IMR-90 (cell line): ENCODE data around the gene ADGRB3. TPM values are rescaled to one million over a fixed set of nuclear protein-coding genes. Genes with fewer than 3 reads are reported as not detected.

Experiments used
- ATAC-seq: fragments of 200-7000 bp; cut with Tn5 transposase; 2 replicates; pipeline ENCODE4 v1.9.1; 2020; ENCODE audit warnings: low read depth, mild to moderate bottlenecking, moderate library complexity
- BruUV-seq: library from RNA; stranded (reverse); fragments of 400-500 nt; replicated peaks from 2 replicates; lab custom pipeline; 2021; lab: Mats Ljungman, UMichigan
- CTCF ChIA-PET: fragments of 300-600 bp; formaldehyde crosslinking; extraction: SDS; loops from one replicate; lab custom pipeline; 2021; ENCODE audit warnings: antibody characterized with exemption; lab: Yijun Ruan, JAX
- POLR2A ChIA-PET: fragments of 300-600 bp; sonication (Branson Sonifier 250); formaldehyde crosslinking; loops from one replicate; lab custom pipeline; 2022; ENCODE audit warnings: antibody characterized with exemption; ENCODE audit not compliant: unreplicated experiment; lab: Charles Lee
- DNase-seq: peaks from one replicate; pipeline ENCODE4 v3.0.0; 2013
- H2AFZ ChIP-seq: replicated peaks from 2 replicates; pipeline ENCODE3; 2013; ENCODE audit warnings: low read length, mild to moderate bottlenecking; ENCODE audit not compliant: poor library complexity
- H2AK5ac ChIP-seq: 2 replicates; pipeline ENCODE4 v1.6.1; 2013; ENCODE audit warnings: low read depth, low read length, inconsistent platforms
- H2AK9ac ChIP-seq: replicated peaks from 2 replicates; pipeline ENCODE3; 2013; ENCODE audit warnings: mild to moderate bottlenecking, low read depth, low read length, moderate library complexity; ENCODE audit not compliant: poor library complexity
- H2BK120ac ChIP-seq: 2 replicates; pipeline ENCODE4 v1.6.1; 2013; ENCODE audit warnings: low read depth, low read length, inconsistent platforms
- H2BK15ac ChIP-seq: 3 replicates; pipeline ENCODE4 v1.6.1; 2013; ENCODE audit warnings: low read depth, low read length, inconsistent platforms
- H2BK20ac ChIP-seq: 2 replicates; pipeline ENCODE4 v1.6.1; 2013; ENCODE audit warnings: low read depth, mild to moderate bottlenecking, inconsistent platforms, low read length, moderate library complexity
- H2BK5ac ChIP-seq: 2 replicates; pipeline ENCODE4 v1.6.1; 2013; ENCODE audit warnings: mild to moderate bottlenecking, low read depth, low read length, inconsistent platforms; ENCODE audit not compliant: poor library complexity, severe bottlenecking
- H3K14ac ChIP-seq: replicated peaks from 2 replicates; pipeline ENCODE4 v1.6.1; 2013; ENCODE audit warnings: low read depth, low read length, inconsistent platforms
- H3K18ac ChIP-seq: 2 replicates; pipeline ENCODE4 v1.6.1; 2013; ENCODE audit warnings: low read depth, low read length, control low read depth
- H3K23ac ChIP-seq: 2 replicates; pipeline ENCODE4 v1.6.1; 2013; ENCODE audit warnings: low read depth, low read length, inconsistent platforms
- H3K27ac ChIP-seq: 2 replicates; pipeline ENCODE4 v1.5.1; 2013; ENCODE audit warnings: mild to moderate bottlenecking, control low read depth, low read length; ENCODE audit not compliant: insufficient read depth
- H3K27me3 ChIP-seq: 2 replicates; pipeline ENCODE4 v1.6.1; 2013; ENCODE audit warnings: low read length; ENCODE audit not compliant: control insufficient read depth, insufficient read depth
- H3K36me3 ChIP-seq: 2 replicates; pipeline ENCODE4 v1.6.1; 2013; ENCODE audit warnings: low read length, mixed read lengths; ENCODE audit not compliant: control insufficient read depth, insufficient read depth
- H3K4ac ChIP-seq: 2 replicates; pipeline ENCODE4 v1.6.1; 2013; ENCODE audit warnings: low read depth, low read length, inconsistent platforms
- H3K4me1 ChIP-seq: 2 replicates; pipeline ENCODE4 v1.6.1; 2013; ENCODE audit warnings: low read length, mixed read lengths; ENCODE audit not compliant: control insufficient read depth, insufficient read depth
- H3K4me2 ChIP-seq: 2 replicates; pipeline ENCODE4 v1.6.1; 2013; ENCODE audit warnings: low read depth, mild to moderate bottlenecking, control low read depth, low read length, moderate library complexity
- H3K4me3 ChIP-seq: 2 replicates; pipeline ENCODE4 v1.5.1; 2013; ENCODE audit warnings: low read depth, mild to moderate bottlenecking, control low read depth, low read length, moderate library complexity; ENCODE audit not compliant: insufficient read depth
- H3K56ac ChIP-seq: 2 replicates; pipeline ENCODE4 v1.6.1; 2013; ENCODE audit warnings: low read length, inconsistent platforms; ENCODE audit not compliant: insufficient read depth; ENCODE audit errors: extremely low read depth
- H3K79me1 ChIP-seq, 2 experiments: 2 replicates each; pipeline ENCODE4 v1.6.1; 2013; ENCODE audit warnings: low read length in 2 of 2, inconsistent platforms in 1 of 2, low read depth in 1 of 2
- H3K9ac ChIP-seq: 2 replicates; pipeline ENCODE4 v1.6.1; 2013; ENCODE audit warnings: low read depth, low read length, control low read depth
- H3K9me1 ChIP-seq: 2 replicates; pipeline ENCODE4 v1.6.1; 2013; ENCODE audit warnings: low read length, inconsistent platforms; ENCODE audit not compliant: insufficient read depth
- H3K9me3 ChIP-seq: 2 replicates; pipeline ENCODE4 v1.6.1; 2013; ENCODE audit warnings: low read length; ENCODE audit not compliant: control insufficient read depth, insufficient read depth
- H4K20me1 ChIP-seq: 2 replicates; pipeline ENCODE4 v1.6.1; 2013; ENCODE audit warnings: low read length, inconsistent platforms; ENCODE audit not compliant: insufficient read depth
- H4K5ac ChIP-seq: 2 replicates; pipeline ENCODE4 v1.6.1; 2013; ENCODE audit warnings: mild to moderate bottlenecking, low read depth, low read length, control low read depth
- H4K8ac ChIP-seq, 2 experiments: 2 replicates each; pipeline ENCODE4 v1.6.1; 2013; ENCODE audit warnings: low read depth in 2 of 2, low read length in 2 of 2, control low read depth in 1 of 2, inconsistent platforms in 1 of 2
- H4K91ac ChIP-seq: 2 replicates; pipeline ENCODE4 v1.6.1; 2013; ENCODE audit warnings: low read depth, low read length, inconsistent platforms; ENCODE audit not compliant: insufficient read depth
- MAZ ChIP-seq: IDR thresholded peaks from 2 replicates; pipeline ENCODE4 v1.6.1; 2012; ENCODE audit warnings: low read depth, mild to moderate bottlenecking, low read length, improper control_type of control experiment, moderate library complexity, borderline replicate concordance
- POLR2A ChIP-seq: IDR thresholded peaks from 2 replicates; pipeline ENCODE4 v1.6.1; 2012; ENCODE audit warnings: mild to moderate bottlenecking, low read depth, low read length
- RAD21 ChIP-seq: IDR thresholded peaks from 2 replicates; pipeline ENCODE4 v1.6.1; 2012; ENCODE audit warnings: low read length, improper control_type of control experiment
- RFX5 ChIP-seq: IDR thresholded peaks from 2 replicates; pipeline ENCODE4 v1.8.0; 2012; ENCODE audit warnings: low read depth, mild to moderate bottlenecking, low read length, moderate library complexity
- WGBS, 2 experiments: methylation state at CpG; one replicate each; pipeline versions ENCODE4 v1.1.5 to v1.1.7; 2013; ENCODE audit warnings: missing lambda C conversion rate in 2 of 2; ENCODE audit not compliant: insufficient read length in 1 of 2; ENCODE audit errors: extremely low coverage in 2 of 2; 5-methylcytosine and 5-hydroxymethylcytosine counted together
- dilution Hi-C: fragments of 300-500 bp; cut with HindIII; formaldehyde crosslinking; loops from one replicate; pipeline ENCODE4 v1.14.3; 2018; ENCODE audit warnings: low sequenced_read_pairs; ENCODE audit not compliant: unreplicated experiment
- in situ Hi-C: fragments of 300-500 bp; cut with MboI; formaldehyde crosslinking; loops from 3 replicates; pipeline ENCODE4 v1.14.3; 2019; ENCODE audit warnings: low sequenced_read_pairs, inconsistent platforms, mixed read lengths
- intact Hi-C: fragments of 100-400 bp; cut with micrococcal nuclease; formaldehyde crosslinking; loops from 2 replicates; pipeline ENCODE4 v1.10.0; 2022
- polyA plus RNA-seq, 3 experiments: library from polyadenylated mRNA; depleted of rRNA; stranded (reverse); fragments of >200 nt; gene quantifications; 2 replicates each; pipeline ENCODE4 v1.2.3, GENCODE V29; 2012; ENCODE audit warnings: low replicate concordance in 1 of 3
- total RNA-seq: library from RNA; depleted of rRNA; stranded (reverse); fragments of >200 nt; gene quantifications from 2 replicates; pipeline ENCODE4 v1.2.3, GENCODE V29; 2012

Gene ADGRB3
- total and polyA plus RNA-seq, 2 of the 4 experiments (the other 2 are of a cell fraction) = not detected

- H2BK120ac ChIP-seq = no peak overlapping the region
- no peak overlapping the region for H4K91ac ChIP-seq
- ATAC-seq = no peak
- WGBS, 2 experiments = no CpG with 5 or more reads among the region's 1 CpG
- H3K4me1 ChIP-seq = no peaks in the 10 kb centered on the region
- no peak overlapping the region for H2BK5ac ChIP-seq
- H3K36me3 ChIP-seq = no peaks in the 10 kb centered on the region
- no peak overlapping the region for H3K4me3 ChIP-seq
- H4K8ac ChIP-seq = no peak overlapping the region
- intact Hi-C loops (no loop called here), in situ Hi-C loops (no loop called here), dilution Hi-C loops (no loop called here)
- H3K79me1 ChIP-seq = no peaks in the 10 kb centered on the region
- no peak overlapping the region for H4K5ac ChIP-seq
- H3K9me3 ChIP-seq = no peaks in the 10 kb centered on the region
- no peak overlapping the region for H3K14ac ChIP-seq
- no peak overlapping the region for H2BK15ac ChIP-seq
- no peak overlapping the region for H2AFZ ChIP-seq
- no peak overlapping the region for H3K18ac ChIP-seq
- no peaks in the 10 kb centered on the region for H3K27me3 ChIP-seq
- no peak overlapping the region for H3K56ac ChIP-seq
- TF ChIP-seq POLR2A (no peak), RAD21 (no peak), RFX5 (no peak), MAZ (no peak)
- no peaks in the 10 kb centered on the region for H4K20me1 ChIP-seq
- H3K9ac ChIP-seq = no peak overlapping the region
- H2AK9ac ChIP-seq = no peak overlapping the region
- no peaks in the 10 kb centered on the region for H3K9me1 ChIP-seq
- no peak overlapping the region for H3K23ac ChIP-seq
- BruUV-seq = no TSS peak
- no peak overlapping the region for H3K4me2 ChIP-seq
- H3K4ac ChIP-seq = no peak overlapping the region
- H2BK20ac ChIP-seq = no peak overlapping the region
- H3K27ac ChIP-seq = no peak overlapping the region
- ChIA-PET CTCF (no interaction called here), POLR2A (no interaction called here)
- H2AK5ac ChIP-seq = no peak overlapping the region
- DNase-seq = no peak
Observed at GRCh38 chr6:68874747-68875146, 239.7 kb downstream of the ADGRB3 start.
